Caco-2 (cell line): Measurements from ENCODE around the gene TCF7L1. TPM values are rescaled to one million over a fixed set of nuclear protein-coding genes. Genes with fewer than 3 reads are reported as not detected.

Experiments
- BruUV-seq: library from RNA; stranded (reverse); fragments of 400-500 nt; replicated peaks from 2 replicates; lab custom pipeline; 2021; lab: Mats Ljungman, UMichigan
- CTCF ChIA-PET: fragments of 300-600 bp; sonication (Branson Sonifier 250); formaldehyde crosslinking; loops from one replicate; lab custom pipeline; 2022; ENCODE audit warnings: antibody characterized with exemption; lab: Charles Lee
- POLR2A ChIA-PET: fragments of 300-600 bp; sonication (Branson Sonifier 250); formaldehyde crosslinking; loops from one replicate; lab custom pipeline; 2022; ENCODE audit warnings: antibody characterized with exemption; lab: Charles Lee
- DNase-seq, 2 experiments: peaks; one replicate each; pipeline versions ENCODE4 v3.0.0 to v3.0.0-alpha.2; 2020 to 2022
- H3K27me3 ChIP-seq: replicated peaks from 2 replicates; pipeline ENCODE4 v1.6.0; 2011; ENCODE audit warnings: low read length; ENCODE audit not compliant: control insufficient read depth, insufficient read depth
- H3K36me3 ChIP-seq: 2 replicates; pipeline ENCODE4 v1.5.1; 2011; ENCODE audit warnings: low read length; ENCODE audit not compliant: control insufficient read depth, insufficient read depth
- H3K4me1 ChIP-seq: fragments of 250-450 bp; sonication (Bioruptor Pico); 2 replicates; pipeline ENCODE4 v1.5.1; 2020; ENCODE audit warnings: mild to moderate bottlenecking
- H3K4me3 ChIP-seq: 2 replicates; pipeline ENCODE4 v1.5.1; 2011; ENCODE audit warnings: low read depth, mild to moderate bottlenecking, control low read depth, low read length
- H3K9me3 ChIP-seq: fragments of 250-450 bp; sonication (Bioruptor Pico); 2 replicates; pipeline ENCODE4 v1.5.1; 2020; ENCODE audit warnings: mild to moderate bottlenecking, moderate library complexity
- H3K27ac Mint-ChIP-seq: one replicate; pipeline ENCODE4 v1.8.0; 2022; ENCODE audit warnings: mixed read lengths; ENCODE audit not compliant: unreplicated experiment
- H3K27me3 Mint-ChIP-seq: one replicate; pipeline ENCODE4 v1.8.0; 2022; ENCODE audit warnings: mixed read lengths; ENCODE audit not compliant: insufficient read depth, unreplicated experiment
- H3K36me3 Mint-ChIP-seq: one replicate; pipeline ENCODE4 v1.8.0; 2022; ENCODE audit warnings: mild to moderate bottlenecking, mixed read lengths; ENCODE audit not compliant: insufficient read depth, unreplicated experiment
- H3K4me1 Mint-ChIP-seq: one replicate; pipeline ENCODE4 v1.8.0; 2022; ENCODE audit warnings: low read depth, mixed read lengths; ENCODE audit not compliant: unreplicated experiment
- H3K4me3 Mint-ChIP-seq: one replicate; pipeline ENCODE4 v1.8.0; 2022; ENCODE audit warnings: mild to moderate bottlenecking, moderate library complexity, mixed read lengths; ENCODE audit not compliant: unreplicated experiment
- H3K9me3 Mint-ChIP-seq: one replicate; pipeline ENCODE4 v1.8.0; 2022; ENCODE audit warnings: mixed read lengths; ENCODE audit not compliant: unreplicated experiment
- intact Hi-C: fragments of 100-400 bp; cut with micrococcal nuclease; formaldehyde crosslinking; loops from one replicate; pipeline ENCODE4 v1.10.0; 2022; ENCODE audit not compliant: unreplicated experiment
- total RNA-seq: library from RNA; stranded (reverse); gene quantifications from 2 replicates; pipeline ENCODE4 v1.2.3, GENCODE V29; 2022
- TF ChIP-seq, protein P1 (sequence below), 2 experiments: fragments of 200-600 bp in 1 of 2; IDR thresholded peaks; 1 replicate in 1 of 2; 2 replicates in 1 of 2; pipeline versions ENCODE4 v1.5.1 to v1.8.0; 2011 to 2022; ENCODE audit warnings: antibody characterized with exemption in 1 of 2, control low read depth in 1 of 2, inconsistent platforms in 1 of 2, low read depth in 1 of 2, low read length in 1 of 2, mild to moderate bottlenecking in 1 of 2, moderate library complexity in 1 of 2; ENCODE audit not compliant: insufficient read depth in 1 of 2, severe bottlenecking in 1 of 2, unreplicated experiment in 1 of 2

The TCF7L1 gene
- total RNA-seq, 1 experiment from 2014 or later = 29.0 TPM

- Histone ChIP-seq H3K4me1 (peaks cover 17% of the 10 kb centered on the region), H3K4me3 (no peak overlapping the region), H3K27me3 (no peaks in the 10 kb centered on the region), H3K36me3 (no peaks in the 10 kb centered on the region), H3K9me3 (no peaks in the 10 kb centered on the region)
- no peaks in the 10 kb centered on the region for H3K9me3 Mint-ChIP-seq
- TF ChIP-seq, protein P1, sequence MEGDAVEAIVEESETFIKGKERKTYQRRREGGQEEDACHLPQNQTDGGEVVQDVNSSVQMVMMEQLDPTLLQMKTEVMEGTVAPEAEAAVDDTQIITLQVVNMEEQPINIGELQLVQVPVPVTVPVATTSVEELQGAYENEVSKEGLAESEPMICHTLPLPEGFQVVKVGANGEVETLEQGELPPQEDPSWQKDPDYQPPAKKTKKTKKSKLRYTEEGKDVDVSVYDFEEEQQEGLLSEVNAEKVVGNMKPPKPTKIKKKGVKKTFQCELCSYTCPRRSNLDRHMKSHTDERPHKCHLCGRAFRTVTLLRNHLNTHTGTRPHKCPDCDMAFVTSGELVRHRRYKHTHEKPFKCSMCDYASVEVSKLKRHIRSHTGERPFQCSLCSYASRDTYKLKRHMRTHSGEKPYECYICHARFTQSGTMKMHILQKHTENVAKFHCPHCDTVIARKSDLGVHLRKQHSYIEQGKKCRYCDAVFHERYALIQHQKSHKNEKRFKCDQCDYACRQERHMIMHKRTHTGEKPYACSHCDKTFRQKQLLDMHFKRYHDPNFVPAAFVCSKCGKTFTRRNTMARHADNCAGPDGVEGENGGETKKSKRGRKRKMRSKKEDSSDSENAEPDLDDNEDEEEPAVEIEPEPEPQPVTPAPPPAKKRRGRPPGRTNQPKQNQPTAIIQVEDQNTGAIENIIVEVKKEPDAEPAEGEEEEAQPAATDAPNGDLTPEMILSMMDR (IDR thresholded peaks at IDR 0.05; ENCODE audit: insufficient read depth in 1 of 2, low read depth in 1 of 2, low read length in 1 of 2, severe bottlenecking in 1 of 2, unreplicated experiment in 1 of 2) = no peak
- no TSS peak for BruUV-seq
- ChIA-PET CTCF (interaction anchor here (0.5 kb wide), 1 partner anchor 22 kb away, joined by 3 read pairs; no protein-coding TSS in a partner anchor), POLR2A (no interaction called here)
- H3K36me3 Mint-ChIP-seq = peaks cover 4% of the 10 kb centered on the region
- no peak for DNase-seq
- H3K4me3 Mint-ChIP-seq = no peak overlapping the region
- intact Hi-C loops = no loop called here
- no peak overlapping the region for H3K27ac Mint-ChIP-seq
- peaks cover 11% of the 10 kb centered on the region for H3K4me1 Mint-ChIP-seq
- H3K27me3 Mint-ChIP-seq = no peaks in the 10 kb centered on the region
Measured at GRCh38 chr2:85183076-85183475, 49.9 kb downstream of the TCF7L1 start.

DNA sequence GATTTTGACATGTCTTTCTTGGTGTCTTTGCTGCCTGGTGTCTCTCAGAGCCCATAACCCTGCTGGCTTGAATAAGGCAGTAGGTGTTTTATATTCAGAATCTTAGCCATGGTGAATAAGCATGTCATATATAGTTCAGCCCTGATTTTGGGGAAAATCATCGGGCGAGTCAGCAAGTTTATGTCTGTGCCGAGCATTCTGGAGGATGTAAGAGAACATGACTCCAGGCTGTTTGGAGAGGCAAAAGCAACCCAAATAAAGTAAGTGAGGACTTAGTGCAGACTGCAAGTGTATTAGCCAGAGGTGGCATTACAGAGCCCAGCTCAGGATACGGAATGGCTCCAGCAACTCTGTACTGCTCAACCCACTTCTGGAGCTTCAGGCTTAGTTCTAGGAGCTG lies 50.3 kb downstream of the TCF7L1 start:
- Histone ChIP-seq H3K4me1 (peaks cover 21% of the 10 kb centered on the region), H3K27me3 (no peaks in the 10 kb centered on the region), H3K36me3 (no peaks in the 10 kb centered on the region), H3K9me3 (no peaks in the 10 kb centered on the region), H3K4me3 (no peak overlapping the region)
- TF ChIP-seq, protein P1 (IDR thresholded peaks at IDR 0.05; ENCODE audit: insufficient read depth in 1 of 2, low read depth in 1 of 2, low read length in 1 of 2, severe bottlenecking in 1 of 2, unreplicated experiment in 1 of 2) = no peak
- intact Hi-C loops = no loop called here
- Mint-ChIP-seq H3K36me3 (peaks cover 4% of the 10 kb centered on the region), H3K27me3 (no peaks in the 10 kb centered on the region), H3K27ac (no peak overlapping the region), H3K4me1 (peaks cover 11% of the 10 kb centered on the region), H3K9me3 (no peaks in the 10 kb centered on the region), H3K4me3 (no peak overlapping the region)
- no peak for DNase-seq
- ChIA-PET POLR2A (interaction anchor here (0.5 kb wide), 1 partner anchor 102 kb away, joined by 3 read pairs; no protein-coding TSS in a partner anchor), CTCF (no interaction called here)
- BruUV-seq = no TSS peak

DNA sequence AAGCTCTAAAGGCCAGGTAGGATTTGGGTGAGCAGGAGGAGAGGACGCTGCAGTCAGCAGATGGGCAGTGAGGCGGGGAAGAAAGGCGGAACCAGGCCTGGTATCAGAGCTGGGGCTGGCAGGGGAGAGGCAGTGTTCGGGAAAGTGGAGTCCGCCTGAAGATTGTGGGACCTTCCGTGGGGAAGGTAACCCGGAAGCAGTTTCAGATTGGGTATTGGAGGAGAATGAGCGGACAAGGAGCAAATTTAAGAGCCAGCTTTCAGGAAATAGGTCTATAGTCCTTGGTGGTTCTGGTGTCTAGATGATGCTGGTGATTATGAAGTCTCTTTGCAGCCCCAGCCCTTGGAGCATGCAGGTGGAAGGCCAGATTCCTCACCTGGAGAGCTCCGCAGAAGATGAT lies 51.0 kb downstream of the TCF7L1 start:
- H3K4me1 ChIP-seq = peaks cover 29% of the 10 kb centered on the region
- Mint-ChIP-seq H3K4me3 (no peak overlapping the region), H3K9me3 (no peaks in the 10 kb centered on the region), H3K27ac (no peak overlapping the region), H3K36me3 (peaks cover 4% of the 10 kb centered on the region), H3K4me1 (peaks cover 16% of the 10 kb centered on the region), H3K27me3 (no peaks in the 10 kb centered on the region)
- DNase-seq = no peak
- no peaks in the 10 kb centered on the region for H3K9me3 ChIP-seq
- TF ChIP-seq, protein P1 (IDR thresholded peaks at IDR 0.05; ENCODE audit: insufficient read depth in 1 of 2, low read depth in 1 of 2, low read length in 1 of 2, severe bottlenecking in 1 of 2, unreplicated experiment in 1 of 2) = no peak
- BruUV-seq = no TSS peak
- intact Hi-C loops = no loop called here
- no peak overlapping the region for H3K4me3 ChIP-seq
- ChIA-PET POLR2A (interaction anchor here (0.5 kb wide), 1 partner anchor 103 kb away, joined by 3 read pairs; no protein-coding TSS in a partner anchor), CTCF (interaction anchor here (0.7 to 1.1 kb wide), 2 partner anchors 82 to 257 kb away, joined by 3 read pairs; no protein-coding TSS in a partner anchor)
- H3K36me3 ChIP-seq = no peaks in the 10 kb centered on the region
- H3K27me3 ChIP-seq = no peaks in the 10 kb centered on the region
